ENCODE measurements around the gene SHCBP1L.

DNA sequence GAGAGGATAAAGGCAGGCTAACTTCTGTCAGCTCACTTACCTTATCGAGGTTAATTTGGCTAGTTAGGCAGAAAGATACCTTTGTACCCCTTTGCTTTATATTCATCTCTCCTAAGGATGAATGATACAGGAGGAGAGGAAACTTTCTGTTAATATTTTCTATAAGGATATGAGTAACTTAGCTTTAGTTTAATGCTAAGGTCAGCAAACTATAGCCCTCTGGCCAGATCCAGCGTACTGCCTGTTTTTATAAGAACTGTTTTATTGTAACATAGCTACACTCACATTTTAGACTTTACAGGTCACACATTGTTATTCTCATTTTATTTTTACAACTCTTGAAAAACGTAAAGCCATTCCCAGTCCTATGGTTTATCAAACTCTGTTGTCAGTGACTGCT, 95.8 kb downstream of the SHCBP1L start:
- TF ChIP-seq TARDBP (IDR thresholded peaks at IDR 0.05) (no peak), ARNT (IDR thresholded peaks at IDR 0.05) (no peak), FOXM1 (IDR thresholded peaks at IDR 0.05; ENCODE audit: borderline replicate concordance) (no peak), BHLHE40 (IDR thresholded peaks at IDR 0.05; ENCODE audit: borderline replicate concordance) (no peak), LEF1 (IDR thresholded peaks at IDR 0.05; ENCODE audit: borderline replicate concordance) (no peak), FOXA1 (IDR thresholded peaks at IDR 0.05) (no peak), SP1 (IDR thresholded peaks at IDR 0.05) (no peak), PKNOX1 (IDR thresholded peaks at IDR 0.05) (no peak), SUZ12 (IDR thresholded peaks at IDR 0.05) (no peak), ZNF384 (IDR thresholded peaks at IDR 0.05) (no peak), CTBP1 (IDR thresholded peaks at IDR 0.05; ENCODE audit: borderline replicate concordance) (no peak), FOXK2 (IDR thresholded peaks at IDR 0.05) (no peak), ELF4 (IDR thresholded peaks at IDR 0.05) (no peak)

Measured in HEK293T (cell line).